GM12865 (cell line): ENCODE measurements around the gene SPAG17.
A peak's percentile ranks its signal among the peaks of the same experiment; 100 is the strongest.

Source experiments
- DNase-seq: peaks from one replicate; pipeline ENCODE4 v3.0.0; 2010; ENCODE audit warnings: low read depth
- H3K4me3 ChIP-seq: 2 replicates; pipeline ENCODE4 v1.5.1; 2011; ENCODE audit warnings: mild to moderate bottlenecking, low read depth, low read length, control low read depth
- CTCF ChIP-seq: IDR thresholded peaks from 2 replicates; pipeline ENCODE4 v1.5.1; 2011; ENCODE audit warnings: low read length, control low read depth, low read depth, inconsistent platforms; ENCODE audit not compliant: insufficient read depth; ENCODE audit errors: missing control alignments

Gene SPAG17

GRCh38 chr1:118185084-118185832 is at the start of gene SPAG17:
TSS of gene SPAG17 (minus strand) at chr1:118185228. CDS start at chr1:118185157, 71 bp downstream.
- peak; percentile 72 for DNase-seq
- H3K4me3 ChIP-seq: peak within 1 kb of the TSS; percentile 43
- TF ChIP-seq CTCF: no peak

- TF ChIP-seq CTCF: no peak
- DNase-seq: no peak
- no peak overlapping the region for H3K4me3 ChIP-seq
Measured at GRCh38 chr1:118225471-118225870, 40.4 kb upstream of the SPAG17 start.

GRCh38 chr1:118223426-118223825 is 38.4 kb upstream of the SPAG17 start:
- TF ChIP-seq CTCF: peak; percentile 34
- peak; percentile 56 for DNase-seq

GRCh38 chr1:118219438-118219837 is 34.4 kb upstream of the SPAG17 start:
- TF ChIP-seq CTCF: no peak
- no peak for DNase-seq
- no peak overlapping the region for H3K4me3 ChIP-seq

More at GRCh38 chr1:118223426-118223825, 38.4 kb upstream of the SPAG17 start:
- H3K4me3 ChIP-seq: no peak overlapping the region

GRCh38 chr1:118217141-118217838 is 32.3 kb upstream of the SPAG17 start:
- no peak overlapping the region for H3K4me3 ChIP-seq
- no peak for DNase-seq
- no peak for TF ChIP-seq CTCF

- H3K4me3 ChIP-seq: no peak overlapping the region
- DNase-seq: no peak
- no peak for TF ChIP-seq CTCF
Measured at GRCh38 chr1:118214866-118215265, 29.8 kb upstream of the SPAG17 start.
